GM21737 (cell line): Measurements from ENCODE around the gene ADGRE1.
A peak's percentile ranks its signal among the peaks of the same experiment; 100 is the strongest.
"Not testable (repeated sequence)": the region's sequence is repeated elsewhere in the genome, so short reads cannot be mapped to it uniquely, and the experiment has no call there.

Source experiments
- ATAC-seq: cut with Tn5 transposase; IDR thresholded peaks from one replicate; pipeline ENCODE4 v1.9.1; 2021; ENCODE audit warnings: mild to moderate bottlenecking, moderate library complexity; ENCODE audit not compliant: unreplicated experiment

Gene ADGRE1

DNA sequence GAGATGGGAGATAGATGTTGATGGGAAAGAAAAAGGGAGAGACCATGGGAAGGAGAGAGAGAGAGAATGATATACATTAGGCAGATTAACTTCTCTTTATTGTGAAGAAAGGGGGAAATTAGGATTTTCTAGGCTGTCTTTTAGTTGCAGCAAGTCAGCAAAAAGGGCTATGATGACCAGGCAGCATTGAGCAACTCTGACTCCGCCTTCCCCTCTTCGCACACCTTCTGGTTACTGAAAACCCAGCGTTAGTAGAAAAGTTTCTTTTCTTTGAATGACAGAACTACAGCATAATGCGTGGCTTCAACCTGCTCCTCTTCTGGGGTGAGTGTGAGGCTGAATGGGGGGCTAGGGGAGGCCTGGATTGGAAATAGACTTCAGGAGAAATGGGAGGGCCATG, at the start of gene ADGRE1:
TSS of gene ADGRE1 (plus strand) at position 264 of the 400 bp plus-strand sequence. CDS start at position 294, 30 bp downstream.
- no peak for ATAC-seq

GRCh38 chr19:6838062-6838655, 49.2 kb upstream of the ADGRE1 start:
- no peak for ATAC-seq

DNA sequence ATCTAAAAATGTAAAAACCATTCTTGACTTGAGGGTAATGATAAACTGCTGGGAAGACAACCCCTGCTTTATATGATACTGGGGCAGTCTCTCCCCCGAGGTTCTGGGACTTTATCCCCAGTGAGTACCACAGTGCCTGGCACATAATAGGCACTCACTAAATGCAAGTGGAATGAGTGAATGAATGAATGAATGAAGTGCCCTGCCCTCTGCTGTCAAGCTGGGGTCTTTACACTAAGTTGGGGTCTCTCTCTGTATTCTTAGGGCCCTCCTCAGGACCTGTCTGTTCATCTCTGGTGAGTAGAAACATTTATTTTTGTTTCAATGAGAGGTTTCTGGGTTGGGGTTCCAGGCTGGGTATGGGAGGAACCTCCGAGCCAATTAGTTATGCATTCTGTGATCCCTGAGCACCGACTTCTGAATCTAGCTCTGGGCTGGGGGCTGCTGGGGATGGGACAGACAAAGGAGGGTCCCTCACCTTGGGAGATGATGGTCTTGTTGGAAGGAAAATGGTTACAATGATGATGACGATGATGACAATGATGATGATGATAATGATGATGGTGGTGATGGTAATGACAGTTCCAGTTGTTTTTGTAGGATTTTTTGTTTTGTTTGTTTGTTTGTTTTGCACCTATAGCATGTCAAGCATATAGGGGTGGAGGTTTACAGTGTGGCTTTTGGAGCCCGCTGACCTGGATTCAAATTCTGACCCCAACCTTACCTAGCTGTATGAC, 44.3 kb upstream of the ADGRE1 start:
- no peak for ATAC-seq

- ATAC-seq, result no peak
Measured at GRCh38 chr19:6847828-6848200, 39.6 kb upstream of the ADGRE1 start.

- ATAC-seq, result no peak
Measured at GRCh38 chr19:6848986-6849385, 38.4 kb upstream of the ADGRE1 start.

- ATAC-seq, result no peak
Measured at GRCh38 chr19:6849876-6850275, 37.5 kb upstream of the ADGRE1 start.

- ATAC-seq, result no peak
Measured at GRCh38 chr19:6851359-6851758, 36.0 kb upstream of the ADGRE1 start.

DNA sequence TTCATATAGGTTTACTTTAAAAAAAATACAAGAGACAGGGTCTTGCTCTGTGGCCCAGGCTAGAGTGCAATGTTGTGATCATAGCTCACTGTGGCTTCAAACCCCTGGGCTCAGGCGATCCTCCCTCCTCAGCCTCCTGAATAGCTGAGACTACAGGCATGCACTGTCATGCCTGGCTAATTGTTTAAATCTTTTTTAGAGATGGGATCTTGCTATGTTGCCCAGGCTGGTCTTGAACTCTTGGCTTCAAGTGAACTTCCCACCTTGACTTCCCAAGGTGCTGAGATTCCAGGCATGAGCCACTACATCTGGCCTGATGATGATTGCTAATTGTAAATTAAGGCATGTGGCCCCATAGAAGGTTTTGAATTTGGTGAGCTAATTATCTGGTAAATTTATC, 35.4 kb upstream of the ADGRE1 start:
- no peak for ATAC-seq

GRCh38 chr19:6853868-6854267, 33.5 kb upstream of the ADGRE1 start:
- ATAC-seq, result no peak

- no peak for ATAC-seq
Measured at GRCh38 chr19:6854758-6855157, 32.6 kb upstream of the ADGRE1 start.

- ATAC-seq, result no peak
Measured at GRCh38 chr19:6856749-6857372, 30.5 kb upstream of the ADGRE1 start.

DNA sequence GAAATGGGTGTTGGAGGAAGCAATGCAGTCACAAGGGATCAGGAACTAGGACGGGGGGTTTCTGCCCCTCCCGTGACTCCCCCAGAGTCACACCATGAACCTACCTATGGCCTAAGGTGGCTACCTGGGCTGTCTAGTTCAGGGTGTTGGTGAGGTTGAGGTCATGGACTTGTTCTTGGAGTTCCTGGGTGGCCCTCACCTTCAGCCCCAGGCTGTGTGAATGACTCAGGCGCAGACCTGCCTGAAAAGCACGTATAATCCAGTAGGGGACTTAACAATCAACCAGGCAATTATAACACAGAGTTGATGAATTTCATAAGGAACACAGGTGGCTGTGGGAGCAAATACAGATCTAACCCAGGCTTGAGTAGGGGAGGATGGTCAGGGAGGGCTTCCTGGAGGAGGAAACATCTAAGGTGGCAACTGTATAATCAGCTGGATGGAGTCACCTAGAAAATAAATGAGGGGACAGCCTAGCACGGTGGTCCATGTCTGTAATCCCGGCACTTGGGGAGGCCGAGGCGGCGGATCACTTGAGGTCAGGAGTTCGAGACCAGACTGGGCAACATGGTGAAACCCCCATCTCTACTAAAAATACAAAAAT, 25.6 kb upstream of the ADGRE1 start:
- no peak for ATAC-seq

DNA sequence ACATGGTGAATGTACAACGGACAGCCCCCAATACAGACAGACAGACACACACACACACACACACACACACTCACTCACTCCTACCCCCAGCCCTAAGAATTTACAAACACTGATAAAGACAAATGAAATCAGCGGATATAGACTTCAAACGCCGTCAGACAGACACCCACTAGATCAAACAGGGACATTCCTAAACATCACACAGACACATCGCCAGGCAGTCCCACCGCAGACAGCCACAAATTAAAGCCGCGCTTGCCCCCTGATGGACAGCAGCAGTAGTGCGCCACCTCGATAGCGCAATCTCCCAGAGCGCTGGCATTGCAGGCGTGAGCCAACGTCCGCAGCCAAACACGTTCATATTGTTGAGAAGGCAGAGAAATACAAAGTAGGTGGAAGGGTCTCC, 24.7 kb upstream of the ADGRE1 start:
- peak; percentile 77 for ATAC-seq

DNA sequence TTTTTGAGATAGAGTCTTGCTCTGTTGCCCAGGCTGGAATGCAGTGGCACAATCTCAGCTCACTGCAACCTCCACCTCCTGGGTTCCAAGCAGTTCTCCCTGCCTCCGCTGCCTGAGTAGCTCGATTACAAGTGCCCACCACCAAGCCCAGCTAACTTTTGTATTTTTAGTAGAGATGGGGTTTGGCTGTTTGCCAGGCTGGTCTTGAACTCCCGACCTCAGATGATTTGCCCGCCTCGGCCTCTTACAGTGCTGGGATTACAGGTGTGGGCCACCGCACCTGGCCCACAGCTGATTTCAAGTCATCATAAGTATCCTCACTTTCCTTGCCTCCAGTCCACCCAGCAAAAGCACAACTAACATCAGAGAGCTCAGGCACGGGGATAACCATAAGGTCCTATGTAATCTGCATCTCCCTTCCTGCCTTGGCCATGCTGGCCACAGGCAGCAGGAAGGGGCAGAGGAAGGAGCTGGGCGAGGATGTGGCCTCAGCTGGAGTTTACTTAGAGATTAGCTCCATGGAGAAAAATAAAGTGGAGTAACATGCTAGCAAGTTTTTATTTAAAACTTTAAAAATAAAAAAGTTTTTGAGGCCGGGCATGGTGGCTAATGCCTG, 22.9 kb upstream of the ADGRE1 start:
- ATAC-seq, result no peak

- no peak for ATAC-seq
Measured at GRCh38 chr19:6865849-6866248, 21.5 kb upstream of the ADGRE1 start.

GRCh38 chr19:6866741-6867151, 20.6 kb upstream of the ADGRE1 start:
- no peak for ATAC-seq

DNA sequence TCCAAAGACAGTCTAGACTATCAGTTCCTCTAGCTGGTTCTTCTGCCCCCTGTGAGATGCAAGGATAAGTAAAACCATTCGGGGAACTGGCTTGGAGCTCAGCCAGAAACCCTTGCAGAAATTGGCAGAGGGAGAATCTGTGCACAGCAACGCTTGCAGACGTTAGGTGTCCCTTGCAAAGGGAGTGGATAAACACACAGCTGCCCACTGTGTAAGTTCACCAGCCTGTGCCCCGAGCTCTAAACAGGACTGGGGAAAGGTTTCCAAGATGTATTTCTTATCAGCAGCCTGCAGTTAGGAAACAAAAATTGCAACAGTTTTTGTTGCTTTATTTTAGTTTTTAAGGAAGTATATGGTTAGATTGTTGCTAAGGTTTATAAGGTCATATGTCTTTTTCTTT, 19.0 kb upstream of the ADGRE1 start:
- ATAC-seq, result no peak

DNA sequence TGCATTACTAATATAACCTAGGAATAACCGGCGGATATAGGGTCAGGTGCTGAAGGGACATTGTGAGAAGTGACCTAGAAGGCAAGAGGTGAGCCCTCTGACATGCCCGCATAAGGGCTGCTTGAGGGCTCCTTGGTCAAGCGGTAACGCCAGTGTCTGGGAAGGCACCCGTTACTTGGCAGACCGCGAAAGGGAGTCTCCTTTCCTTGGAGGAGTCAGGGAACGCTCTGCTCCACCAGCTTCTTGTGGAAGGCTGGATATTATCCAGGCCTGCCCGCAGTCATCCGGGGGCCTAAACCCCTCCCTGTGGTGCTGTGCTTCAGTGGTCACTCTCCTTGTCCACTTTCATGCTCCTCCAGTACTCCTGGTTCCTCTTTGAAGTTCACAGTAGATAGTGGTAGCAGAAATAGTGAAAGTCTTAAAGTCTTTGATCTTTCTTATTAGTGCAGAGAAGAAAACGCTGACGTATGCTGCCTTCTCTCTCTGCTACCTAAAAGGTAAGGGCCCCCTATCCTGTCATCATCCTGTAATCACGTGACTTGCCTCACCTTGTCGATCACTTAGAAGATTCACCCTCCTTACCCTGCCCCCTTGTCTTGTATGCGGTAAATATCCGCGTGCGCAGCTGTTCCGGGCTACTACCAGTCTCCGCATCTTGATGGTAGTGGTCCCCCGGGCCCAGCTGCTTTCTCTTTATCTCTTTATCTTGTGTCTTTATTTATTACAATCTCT, 18.1 kb upstream of the ADGRE1 start:
- ATAC-seq, result not testable (repeated sequence)

DNA sequence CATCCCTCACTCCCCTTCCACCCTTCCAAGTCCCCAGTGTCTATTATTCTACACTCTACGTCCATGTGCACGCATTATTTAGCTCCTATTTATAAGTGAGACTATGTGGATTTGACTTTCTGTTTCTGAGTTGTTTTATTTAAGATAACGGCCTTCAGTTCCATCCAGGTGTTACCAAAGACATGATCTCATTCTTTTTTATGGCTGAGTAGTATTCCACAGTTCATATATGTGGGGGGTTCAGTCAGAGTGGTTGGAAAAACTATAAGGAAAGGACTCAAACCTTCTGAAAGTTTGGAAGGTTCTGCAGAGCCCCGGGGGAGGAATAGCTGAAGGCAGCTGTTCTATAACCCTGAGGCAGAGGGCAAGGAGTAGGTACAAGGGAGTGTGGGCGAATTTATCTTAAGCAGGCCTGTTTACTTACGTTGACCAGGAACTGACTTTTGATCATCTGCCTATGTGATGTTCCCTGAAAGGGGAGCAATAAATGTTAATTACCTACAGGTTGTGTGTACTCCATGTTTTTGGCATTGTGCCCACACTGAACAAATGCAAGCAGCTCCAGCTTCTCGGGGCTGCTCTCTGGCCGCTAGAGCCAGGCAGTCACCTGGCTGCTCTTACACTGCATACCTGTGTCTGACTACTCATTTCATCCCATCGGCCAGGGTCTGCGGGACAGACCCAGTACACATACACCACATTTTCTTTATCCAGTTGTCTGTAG, 13.5 kb upstream of the ADGRE1 start:
- no peak for ATAC-seq

GRCh38 chr19:6875218-6875617, 12.2 kb upstream of the ADGRE1 start:
- ATAC-seq, result no peak
